GM12872 (cell line): Measurements from ENCODE around the gene MBD3.

Experiments used
- CTCF ChIP-seq: IDR thresholded peaks from 3 replicates; pipeline ENCODE4 v1.5.1; 2011; ENCODE audit warnings: low read depth, mild to moderate bottlenecking, low read length, moderate library complexity; ENCODE audit not compliant: insufficient read depth

Gene MBD3

GRCh38 chr19:1591421-1592023 is 1.1 kb downstream of the MBD3 start:
- no peak for TF ChIP-seq CTCF

DNA sequence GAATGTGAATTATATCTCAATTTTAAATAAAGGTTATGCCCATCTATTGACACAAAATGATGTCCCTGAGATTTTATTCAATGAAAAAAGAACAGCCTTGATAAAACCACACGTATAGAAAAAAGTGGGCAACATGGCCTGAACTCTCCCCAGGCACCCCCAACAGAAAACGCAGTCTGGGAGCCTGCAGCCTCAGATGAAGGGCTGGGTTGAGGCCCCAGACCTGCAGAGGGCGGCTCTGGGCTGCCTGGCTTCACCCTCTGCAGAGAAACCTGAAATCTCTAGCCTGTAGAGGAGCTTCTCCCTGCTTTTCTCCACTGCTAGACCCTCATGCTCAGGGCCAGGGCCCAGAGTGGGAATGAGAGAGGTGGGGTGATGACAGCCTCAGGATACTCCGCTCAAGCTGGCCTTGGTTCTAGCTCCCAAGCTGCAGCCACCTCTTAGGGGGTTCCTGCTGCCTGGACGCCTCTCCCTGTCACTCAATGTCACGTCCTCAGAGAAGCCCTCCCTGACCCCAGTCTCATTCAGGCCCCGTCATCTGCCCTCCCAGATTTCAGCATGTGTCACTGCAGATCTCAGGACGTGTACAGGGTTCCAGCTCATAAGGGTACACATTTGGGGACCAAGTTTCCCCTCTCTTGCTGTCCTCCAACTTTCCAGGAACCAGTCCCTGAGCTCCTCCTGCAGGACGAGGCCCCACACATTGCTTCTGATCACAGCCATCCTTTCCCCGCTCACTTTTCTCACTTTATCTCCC is 1.8 kb downstream of the MBD3 start:
- peak; percentile 59 for TF ChIP-seq CTCF

DNA sequence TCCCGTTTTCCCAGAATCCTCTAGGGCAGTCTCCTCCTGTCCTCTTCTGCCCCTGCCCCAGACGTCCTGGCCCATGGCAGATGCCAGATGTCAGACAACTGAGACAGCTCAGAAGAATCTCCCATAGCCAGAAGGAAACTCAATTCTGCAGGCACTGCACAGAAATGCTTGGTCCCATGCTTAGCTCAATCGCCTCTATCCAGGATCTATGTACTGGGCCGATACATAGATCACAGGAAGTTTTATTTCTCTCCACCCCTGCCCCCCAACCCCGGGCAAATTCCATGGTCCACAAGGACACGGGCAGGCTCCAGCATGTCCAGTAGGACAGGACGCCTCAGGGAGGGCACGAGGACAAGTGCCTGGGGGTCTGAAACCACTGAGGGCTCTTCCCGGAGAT is 4.8 kb downstream of the MBD3 start:
- no peak for TF ChIP-seq CTCF

- TF ChIP-seq CTCF: no peak
Measured at GRCh38 chr19:1585243-1585580, 7.5 kb downstream of the MBD3 start.

DNA sequence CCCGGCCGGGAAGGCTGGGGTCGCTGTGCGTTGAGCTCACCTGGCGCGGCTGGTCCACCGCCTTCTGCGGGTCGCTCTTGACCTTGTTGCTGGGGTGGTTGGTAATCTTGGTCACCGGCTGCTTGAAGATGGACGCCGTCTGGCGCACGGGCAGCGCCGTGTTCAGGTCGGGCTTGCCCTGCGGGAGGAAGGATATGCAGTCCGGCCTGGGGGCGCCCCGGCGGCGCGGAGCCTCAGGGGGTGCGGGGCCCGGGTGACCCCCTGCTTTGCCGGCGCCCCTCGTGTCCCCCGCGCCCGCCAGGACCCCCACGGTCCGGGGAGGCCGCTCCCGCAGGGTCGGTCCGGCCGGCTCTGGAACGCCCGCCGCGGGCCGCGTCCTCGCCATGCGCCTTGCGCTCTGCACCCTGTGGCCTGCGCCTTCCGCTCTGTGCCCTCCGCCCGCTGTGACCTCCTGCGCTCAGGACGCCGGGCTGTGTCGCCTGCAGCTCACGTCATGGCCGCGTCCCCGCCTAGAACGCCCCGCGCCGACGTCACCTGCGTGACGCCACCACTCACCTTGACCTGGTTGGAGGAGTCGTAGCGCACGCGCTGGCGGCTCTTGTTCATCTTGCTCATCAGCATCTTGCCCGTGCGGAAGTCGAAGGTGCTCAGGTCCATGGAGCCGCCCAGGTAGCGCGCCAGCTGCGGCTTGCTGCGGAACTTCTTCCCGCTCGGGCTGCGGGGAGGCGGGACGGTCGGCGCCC is 8.0 kb downstream of the MBD3 start:
- no peak for TF ChIP-seq CTCF

GRCh38 chr19:1582201-1582600 is 10.5 kb downstream of the MBD3 start:
- no peak for TF ChIP-seq CTCF

DNA sequence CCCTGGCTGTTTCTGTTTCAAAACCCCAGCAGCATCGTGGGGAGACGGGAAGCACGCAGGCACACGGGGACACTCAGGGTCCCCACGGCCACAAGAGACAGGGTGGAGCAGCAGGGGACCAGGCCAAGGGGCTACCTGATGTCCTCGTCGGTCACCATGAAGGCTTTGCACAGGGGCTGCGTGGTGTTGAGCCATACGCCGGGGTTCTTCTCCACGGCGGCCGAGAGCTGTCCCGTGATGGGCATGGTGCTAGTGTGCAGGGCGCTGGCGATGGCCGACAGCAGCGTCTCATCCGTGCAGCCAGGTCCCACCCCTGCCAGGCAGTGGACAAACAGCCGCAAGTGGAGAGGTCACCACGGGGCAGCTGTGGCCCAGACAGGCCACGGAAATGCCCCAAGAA is 11.7 kb downstream of the MBD3 start:
- TF ChIP-seq CTCF: no peak
